Measurements from ENCODE around the gene CDPF1.
"Not testable (repeated sequence)": the region's sequence is repeated elsewhere in the genome, so short reads cannot be mapped to it uniquely, and the experiment has no call there.

Gene CDPF1

GRCh38 chr22:46224898-46225290 is 25.2 kb downstream of the CDPF1 start:
- DNase-seq (ENCODE audit: low spot score): no peak

- no peak for DNase-seq (ENCODE audit: low spot score)
These were observed 25.8 kb downstream of the CDPF1 start for GRCh38 chr22:46224044-46224897.

GRCh38 chr22:46220921-46221320 is 29.2 kb downstream of the CDPF1 start:
- DNase-seq (ENCODE audit: low spot score): no peak

- no peak for DNase-seq (ENCODE audit: low spot score)
These were observed 30.5 kb downstream of the CDPF1 start for GRCh38 chr22:46219636-46220035.

- DNase-seq (ENCODE audit: low spot score): no peak
These were observed 35.5 kb downstream of the CDPF1 start for GRCh38 chr22:46214616-46215015.

GRCh38 chr22:46214149-46214548 is 35.9 kb downstream of the CDPF1 start:
- DNase-seq (ENCODE audit: low spot score): no peak

- no peak for DNase-seq (ENCODE audit: low spot score)
These were observed 37.0 kb downstream of the CDPF1 start for GRCh38 chr22:46213052-46213451.

GRCh38 chr22:46212195-46212594 is 37.9 kb downstream of the CDPF1 start:
- no peak for DNase-seq (ENCODE audit: low spot score)

GRCh38 chr22:46209262-46209661 is 40.8 kb downstream of the CDPF1 start:
- no peak for DNase-seq (ENCODE audit: low spot score)

- DNase-seq (ENCODE audit: low spot score): no peak
These were observed 46.5 kb downstream of the CDPF1 start for GRCh38 chr22:46203601-46203980.

GRCh38 chr22:46202897-46203600 is 47.0 kb downstream of the CDPF1 start:
- no peak for DNase-seq (ENCODE audit: low spot score)

- no peak for DNase-seq (ENCODE audit: low spot score)
These were observed 48.9 kb downstream of the CDPF1 start for GRCh38 chr22:46201059-46201757.

GRCh38 chr22:46198806-46199205 is 51.3 kb downstream of the CDPF1 start:
- not testable (repeated sequence) for DNase-seq (ENCODE audit: low spot score)

- DNase-seq (ENCODE audit: low spot score): no peak
These were observed 51.8 kb downstream of the CDPF1 start for GRCh38 chr22:46198274-46198673.

GRCh38 chr22:46196278-46196677 is 53.8 kb downstream of the CDPF1 start:
- DNase-seq (ENCODE audit: low spot score): no peak

GRCh38 chr22:46195487-46196165 is 54.5 kb downstream of the CDPF1 start:
- DNase-seq (ENCODE audit: low spot score): no peak

All from AG20443 (cell line).